ENCODE measurements around the gene COL5A1. TPM values are rescaled to one million over a fixed set of nuclear protein-coding genes. Genes with fewer than 3 reads are reported as not detected.

Gene COL5A1
- polyA plus RNA-seq, 3 donors = 0.01 TPM; not detected in 2

- Histone ChIP-seq H3K4me1 (ENCODE audit: control insufficient read depth in 1 of 2, insufficient read depth in 2 of 2, low read length in 2 of 2) (no peaks in the 10 kb centered on the region), H2AFZ (ENCODE audit: insufficient read depth, low read depth, low read length, poor library complexity, severe bottlenecking) (no peak overlapping the region), H4K20me1 (ENCODE audit: insufficient read depth, low read length) (no peaks in the 10 kb centered on the region), H3K9me3 (replicated peaks in 1 of 2; ENCODE audit: control insufficient read depth in 1 of 2, insufficient read depth in 1 of 2, low read length in 2 of 2) (no peaks in the 10 kb centered on the region), H3K4me2 (replicated peaks; ENCODE audit: extremely low read depth, low read length, poor library complexity, severe bottlenecking) (no peak overlapping the region), H3K27me3 (ENCODE audit: control insufficient read depth in 2 of 2, insufficient read depth in 2 of 2, low read length in 2 of 2) (no peaks in the 10 kb centered on the region), H3K4me3 (replicated peaks in 1 of 3; ENCODE audit: low read depth in 2 of 3, low read length in 3 of 3) (no peak overlapping the region), H3K36me3 (replicated peaks in 1 of 2; ENCODE audit: control insufficient read depth in 1 of 2, insufficient read depth in 2 of 2, low read length in 2 of 2) (no peaks in the 10 kb centered on the region), H3K9ac (ENCODE audit: insufficient read depth, low read length, poor library complexity, severe bottlenecking) (no peak overlapping the region), H3K79me2 (ENCODE audit: insufficient read depth, low read length) (no peaks in the 10 kb centered on the region), H3K27ac (ENCODE audit: low read depth in 1 of 2, low read length in 2 of 2) (no peak overlapping the region)
- WGBS (ENCODE audit: insufficient coverage) = 93% methylated on average over 25 of the region's 26 CpGs
- H3K9me3 Mint-ChIP-seq = peaks cover 2 to 17% (median 7%) of the 10 kb centered on the region in 7 donors
- H3K27me3 Mint-ChIP-seq (ENCODE audit: low read depth in 3 of 3) = peaks cover 6 to 19% (median 9%) of the 10 kb centered on the region in 3 donors
- TF ChIP-seq CTCF (IDR thresholded peaks at IDR 0.05) = no peak
- no peak for DNase-seq
- no peak overlapping the region for H3K4me3 Mint-ChIP-seq
- H3K4me1 Mint-ChIP-seq = no peaks in the 10 kb centered on the region
- intact Hi-C loops (cut with micrococcal nuclease) = no loop called here
- peak overlapping the region in 1 of 7 donors; percentile 58 for H3K27ac Mint-ChIP-seq
- no peaks in the 10 kb centered on the region for H3K36me3 Mint-ChIP-seq
Measured at GRCh38 chr9:134732392-134733110, 90.9 kb downstream of the COL5A1 start.

GRCh38 chr9:134733480-134734232 lies 92.1 kb downstream of the COL5A1 start:
- Histone ChIP-seq H2AFZ (ENCODE audit: insufficient read depth, low read depth, low read length, poor library complexity, severe bottlenecking) (no peak overlapping the region), H3K4me2 (replicated peaks; ENCODE audit: extremely low read depth, low read length, poor library complexity, severe bottlenecking) (no peak overlapping the region), H3K9me3 (replicated peaks in 1 of 2; ENCODE audit: control insufficient read depth in 1 of 2, insufficient read depth in 1 of 2, low read length in 2 of 2) (no peaks in the 10 kb centered on the region), H3K27me3 (ENCODE audit: control insufficient read depth in 2 of 2, insufficient read depth in 2 of 2, low read length in 2 of 2) (no peaks in the 10 kb centered on the region), H3K4me1 (ENCODE audit: control insufficient read depth in 1 of 2, insufficient read depth in 2 of 2, low read length in 2 of 2) (no peaks in the 10 kb centered on the region), H3K79me2 (ENCODE audit: insufficient read depth, low read length) (no peaks in the 10 kb centered on the region), H3K4me3 (replicated peaks in 1 of 3; ENCODE audit: low read depth in 2 of 3, low read length in 3 of 3) (no peak overlapping the region), H3K27ac (ENCODE audit: low read depth in 1 of 2, low read length in 2 of 2) (no peak overlapping the region), H3K36me3 (replicated peaks in 1 of 2; ENCODE audit: control insufficient read depth in 1 of 2, insufficient read depth in 2 of 2, low read length in 2 of 2) (no peaks in the 10 kb centered on the region), H4K20me1 (ENCODE audit: insufficient read depth, low read length) (no peaks in the 10 kb centered on the region), H3K9ac (ENCODE audit: insufficient read depth, low read length, poor library complexity, severe bottlenecking) (no peak overlapping the region)
- 91% methylated on average over 10 of the region's 16 CpGs for WGBS (ENCODE audit: insufficient coverage)
- intact Hi-C loops (cut with micrococcal nuclease) = no loop called here
- peaks cover 7 to 18% (median 9%) of the 10 kb centered on the region in 3 donors for H3K27me3 Mint-ChIP-seq (ENCODE audit: low read depth in 3 of 3)
- H3K9me3 Mint-ChIP-seq = peaks cover 2 to 17% (median 7%) of the 10 kb centered on the region in 7 donors
- H3K27ac Mint-ChIP-seq = no peak overlapping the region
- H3K4me3 Mint-ChIP-seq = no peak overlapping the region
- no peaks in the 10 kb centered on the region for H3K36me3 Mint-ChIP-seq
- no peak for TF ChIP-seq CTCF (IDR thresholded peaks at IDR 0.05)
- no peaks in the 10 kb centered on the region for H3K4me1 Mint-ChIP-seq
- no peak for DNase-seq

All from CD14-positive monocyte (primary cell).